Upper lobe of left lung (tissue), 6 donors: ENCODE measurements around the gene CXCL5. TPM values are rescaled to one million over a fixed set of nuclear protein-coding genes. Genes with fewer than 3 reads are reported as not detected.

ENCODE experiments used
- ATAC-seq, 2 donors: fragments of 200-7000 bp; cut with Tn5 transposase; one replicate each; pipeline ENCODE4 v1.9.1; 2022; ENCODE audit warnings: mild to moderate bottlenecking in 2 of 2, moderate library complexity in 2 of 2; ENCODE audit not compliant: low FRiP score in 2 of 2
- DNase-seq, 2 donors: peaks; one replicate each; pipeline ENCODE4 v3.0.0-alpha.2; 2019 to 2020
- H3K27ac ChIP-seq, 4 donors: fragments of 200-600 bp; sonication (generic); one replicate each; pipeline ENCODE4 v1.5.1; 2016 to 2019
- H3K27me3 ChIP-seq, 4 donors: fragments of 200-600 bp; sonication (generic); one replicate each; pipeline ENCODE4 v1.5.1; 2017 to 2019
- H3K36me3 ChIP-seq, 4 donors: fragments of 200-600 bp; sonication (generic); one replicate each; pipeline ENCODE4 v1.5.1; 2016 to 2019
- H3K4me1 ChIP-seq, 4 donors: fragments of 200-600 bp; sonication (generic); one replicate each; pipeline ENCODE4 v1.5.1; 2018 to 2019
- H3K4me3 ChIP-seq, 4 donors: fragments of 200-600 bp; sonication (generic); one replicate each; pipeline ENCODE4 v1.5.1; 2017 to 2019; ENCODE audit warnings: mild to moderate bottlenecking in 2 of 4, moderate library complexity in 1 of 4
- H3K9me3 ChIP-seq, 4 donors: fragments of 200-600 bp; sonication (generic); one replicate each; pipeline ENCODE4 v1.5.1; 2018 to 2019
- CTCF ChIP-seq, 6 experiments: fragments of 450-650 bp in 4 of 6; fragments of 200-600 bp in 2 of 6; sonication (generic) in 2 of 6; IDR thresholded peaks; one replicate each; pipeline ENCODE4 v1.5.1; 2016 to 2019; ENCODE audit warnings: antibody characterized with exemption in 6 of 6
- EP300 ChIP-seq, 4 donors: sonication (generic); formaldehyde crosslinking; IDR thresholded peaks; one replicate each; pipeline ENCODE4 v1.5.1; 2017; ENCODE audit warnings: antibody characterized with exemption in 4 of 4, control low read depth in 2 of 4
- POLR2A ChIP-seq, 4 donors: fragments of 450-650 bp; IDR thresholded peaks; one replicate each; pipeline ENCODE4 v1.5.1; 2016 to 2017; ENCODE audit warnings: antibody characterized with exemption in 4 of 4, mild to moderate bottlenecking in 2 of 4
- POLR2AphosphoS5 ChIP-seq, 2 donors: sonication (generic); formaldehyde crosslinking; IDR thresholded peaks; one replicate each; pipeline ENCODE4 v1.5.1; 2017; ENCODE audit warnings: antibody characterized with exemption in 2 of 2
- WGBS, 2 donors: methylation state at CpG; one replicate each; pipeline ENCODE4 v1.1.5; 2017 to 2018; 5-methylcytosine and 5-hydroxymethylcytosine counted together
- total RNA-seq, 6 donors: library from RNA; depleted of rRNA in 4 of 6; stranded (reverse); fragments of >200 nt in 4 of 6; gene quantifications; one replicate each; pipeline versions ENCODE4 v1.1.0 to v1.2.1, GENCODE V29; 2016 to 2021
- donor health status: DM: no; HTN: no; CAD: no; lungs with moderate emphysema.
- donor health status: DM: no; HTN: yes; CAD: no; lungs with severe emphysema.

CXCL5 gene
- total RNA-seq, 6 donors from 2014 or later: 2.1 to 16.0 (median 6.7) TPM

DNA sequence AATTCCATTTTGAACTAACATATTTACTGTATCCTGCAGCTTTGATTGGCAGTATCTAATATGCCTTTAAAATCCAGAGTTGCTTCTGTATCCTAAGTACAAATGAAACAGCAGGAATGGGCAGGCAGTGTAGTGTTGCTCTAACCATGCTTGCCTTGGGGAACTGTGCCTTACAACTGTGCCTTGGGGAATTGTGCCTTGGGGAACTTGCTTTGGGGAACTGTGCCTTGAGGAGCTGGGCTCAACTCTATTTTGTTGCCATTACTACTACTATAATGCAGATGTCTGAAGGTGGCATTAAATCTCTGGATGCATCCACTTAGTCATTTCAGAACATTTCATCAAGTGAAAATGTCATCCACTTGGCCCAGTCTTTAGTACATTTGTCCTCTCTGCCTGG, 33.1 kb upstream of the CXCL5 start:
- no peak for TF ChIP-seq POLR2A (IDR thresholded peaks at IDR 0.05)
- no peak for TF ChIP-seq EP300 (IDR thresholded peaks at IDR 0.05)
- TF ChIP-seq POLR2AphosphoS5 (IDR thresholded peaks at IDR 0.05): no peak
- TF ChIP-seq CTCF (IDR thresholded peaks at IDR 0.05): no peak
- H3K4me1 ChIP-seq: no peaks in the 10 kb centered on the region
- no peaks in the 10 kb centered on the region for H3K36me3 ChIP-seq
- no peak overlapping the region for H3K27ac ChIP-seq
- DNase-seq (no peak), ATAC-seq (no peak)
- H3K9me3 ChIP-seq: no peaks in the 10 kb centered on the region
- no peaks in the 10 kb centered on the region for H3K27me3 ChIP-seq
- no peak overlapping the region for H3K4me3 ChIP-seq

- Histone ChIP-seq H3K27ac (no peak overlapping the region), H3K4me3 (no peak overlapping the region), H3K27me3 (no peaks in the 10 kb centered on the region), H3K36me3 (no peaks in the 10 kb centered on the region), H3K4me1 (no peaks in the 10 kb centered on the region), H3K9me3 (no peaks in the 10 kb centered on the region)
- ATAC-seq (no peak), DNase-seq (no peak)
- TF ChIP-seq EP300 (IDR thresholded peaks at IDR 0.05) (no peak), POLR2A (IDR thresholded peaks at IDR 0.05) (no peak), POLR2AphosphoS5 (IDR thresholded peaks at IDR 0.05) (no peak), CTCF (IDR thresholded peaks at IDR 0.05) (no peak)
Observed at GRCh38 chr4:74030285-74030684, 31.8 kb upstream of the CXCL5 start.

DNA sequence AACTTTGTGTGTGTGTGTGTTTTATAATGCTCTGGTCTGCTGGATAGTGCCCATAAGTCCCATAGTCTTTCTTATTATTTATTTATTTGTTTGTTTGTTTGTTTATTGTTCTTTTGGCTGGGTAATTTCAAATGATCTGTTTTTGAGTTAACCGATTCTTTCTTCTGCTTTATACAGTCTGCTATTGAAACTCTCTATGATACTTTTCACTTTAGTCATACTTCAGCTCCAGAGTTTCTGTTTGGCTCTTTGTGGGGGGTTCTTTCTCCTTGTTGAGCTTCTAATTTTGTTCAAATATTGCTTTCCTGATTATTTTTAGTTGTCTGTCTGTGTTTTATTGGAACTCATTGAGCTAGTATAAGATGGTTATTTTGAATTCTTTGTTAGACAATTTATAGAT, 30.0 kb upstream of the CXCL5 start:
- H3K4me1 ChIP-seq: no peaks in the 10 kb centered on the region
- no peaks in the 10 kb centered on the region for H3K27me3 ChIP-seq
- no peaks in the 10 kb centered on the region for H3K9me3 ChIP-seq
- H3K36me3 ChIP-seq: no peaks in the 10 kb centered on the region
- TF ChIP-seq POLR2A (IDR thresholded peaks at IDR 0.05) (no peak), EP300 (IDR thresholded peaks at IDR 0.05) (no peak), POLR2AphosphoS5 (IDR thresholded peaks at IDR 0.05) (no peak)
- H3K27ac ChIP-seq: no peak overlapping the region
- DNase-seq (no peak), ATAC-seq (no peak)
- H3K4me3 ChIP-seq: no peak overlapping the region
- 45 to 94% methylated on average over 1 of the region's 1 CpG for WGBS, 2 donors

GRCh38 chr4:74023709-74024108, 25.2 kb upstream of the CXCL5 start:
- DNase-seq (no peak), ATAC-seq (no peak)
- H3K27ac ChIP-seq: no peak overlapping the region
- no peak for TF ChIP-seq CTCF (IDR thresholded peaks at IDR 0.05)
- TF ChIP-seq POLR2AphosphoS5 (IDR thresholded peaks at IDR 0.05): no peak
- no peak for TF ChIP-seq EP300 (IDR thresholded peaks at IDR 0.05)
- no peak for TF ChIP-seq POLR2A (IDR thresholded peaks at IDR 0.05)
- H3K9me3 ChIP-seq: no peaks in the 10 kb centered on the region
- peaks cover 0 to 2% (median 0%) of the 10 kb centered on the region in 4 donors for H3K4me1 ChIP-seq
- H3K36me3 ChIP-seq: no peaks in the 10 kb centered on the region
- no peak overlapping the region for H3K4me3 ChIP-seq
- no peaks in the 10 kb centered on the region for H3K27me3 ChIP-seq
- 58 to 64% methylated on average over 2 of the region's 2 CpGs for WGBS, 2 donors

GRCh38 chr4:74021601-74022000, 23.1 kb upstream of the CXCL5 start:
- Histone ChIP-seq H3K4me3 (no peak overlapping the region), H3K27me3 (no peaks in the 10 kb centered on the region), H3K4me1 (peaks cover 0 to 5% (median 2%) of the 10 kb centered on the region in 4 donors), H3K9me3 (no peaks in the 10 kb centered on the region), H3K36me3 (no peaks in the 10 kb centered on the region), H3K27ac (no peak overlapping the region)
- DNase-seq: no peak
- peak in 1 of 2 donors; percentile 65 for ATAC-seq
- TF ChIP-seq POLR2A (IDR thresholded peaks at IDR 0.05) (no peak), EP300 (IDR thresholded peaks at IDR 0.05) (no peak), POLR2AphosphoS5 (IDR thresholded peaks at IDR 0.05) (no peak), CTCF (IDR thresholded peaks at IDR 0.05) (no peak)
- 37 to 43% methylated on average over 2 of the region's 2 CpGs for WGBS, 2 donors
